Cardiac muscle cell (in vitro differentiated cells and primary cell): ENCODE data around the gene IRX2. TPM values are rescaled to one million over a fixed set of nuclear protein-coding genes. Genes with fewer than 3 reads are reported as not detected.

Source experiments
- DNase-seq, 2 donors: peaks; one replicate each; pipeline versions ENCODE4 v3.0.0 to v3.0.0-alpha.2; 2010 to 2017; ENCODE audit warnings: low read depth in 1 of 2, low spot score in 1 of 2
- H3K27ac ChIP-seq: fragments of 200-600 bp; sonication (generic); 2 replicates; pipeline ENCODE4 v1.5.1; 2016
- H3K27me3 ChIP-seq: fragments of 200-600 bp; sonication (generic); 2 replicates; pipeline ENCODE4 v1.6.0; 2016; ENCODE audit warnings: control low read depth
- H3K36me3 ChIP-seq: fragments of 200-600 bp; sonication (generic); 2 replicates; pipeline ENCODE4 v1.5.1; 2016; ENCODE audit warnings: control low read depth
- H3K4me1 ChIP-seq: fragments of 200-600 bp; sonication (generic); 2 replicates; pipeline ENCODE4 v1.8.1; 2017; ENCODE audit warnings: low read depth, mild to moderate bottlenecking, mixed run types
- H3K4me3 ChIP-seq: fragments of 200-600 bp; sonication (generic); 2 replicates; pipeline ENCODE4 v1.5.1; 2016; ENCODE audit warnings: mild to moderate bottlenecking
- H3K9me3 ChIP-seq: fragments of 200-600 bp; sonication (generic); 2 replicates; pipeline ENCODE4 v1.5.1; 2017; ENCODE audit warnings: low read depth, mild to moderate bottlenecking, control low read depth
- polyA plus RNA-seq: library from polyadenylated mRNA; unstranded; fragments of >200 nt; fragmentation: Nextera tagmentation; extraction: Ambion mirVana; gene quantifications from 2 replicates; pipeline ENCODE4 v1.2.1, GENCODE V29; 2016
- total RNA-seq: library from RNA; depleted of rRNA; stranded (reverse); fragments of >200 nt; gene quantifications from 2 replicates; pipeline ENCODE4 v1.2.3, GENCODE V29; 2016
- TF ChIP-seq, protein P1 (sequence below): IDR thresholded peaks from 2 replicates; pipeline ENCODE4 v1.5.1; 2012; ENCODE audit warnings: low read depth, mild to moderate bottlenecking, low read length

IRX2 gene
- total and polyA plus RNA-seq, 2 experiments from 2014 or later = 55.2 to 122 TPM

DNA sequence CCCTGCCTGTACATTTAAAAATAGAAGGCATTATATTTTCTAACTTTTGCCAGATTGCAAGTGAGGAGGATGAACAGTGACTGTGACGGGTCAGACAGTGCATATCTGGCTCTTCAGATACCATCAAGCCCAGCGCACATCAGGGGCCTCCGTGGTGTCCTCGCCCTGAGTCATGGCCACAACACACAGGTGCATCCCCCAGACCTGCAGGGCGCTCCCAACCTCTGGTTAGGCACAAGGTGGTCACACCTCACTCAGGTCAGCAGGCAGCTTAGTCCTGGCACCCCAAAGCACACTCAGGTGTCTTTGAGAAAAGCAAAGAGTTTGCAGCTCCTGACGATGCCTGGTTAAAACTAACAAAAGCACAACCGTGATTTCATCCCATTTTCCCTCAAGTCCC lies 28.6 kb downstream of the IRX2 start:
- Histone ChIP-seq H3K36me3 (no peaks in the 10 kb centered on the region), H3K9me3 (no peaks in the 10 kb centered on the region), H3K4me1 (no peaks in the 10 kb centered on the region), H3K27me3 (peaks cover 26% of the 10 kb centered on the region), H3K27ac (no peak overlapping the region), H3K4me3 (no peak overlapping the region)
- TF ChIP-seq, protein P1, sequence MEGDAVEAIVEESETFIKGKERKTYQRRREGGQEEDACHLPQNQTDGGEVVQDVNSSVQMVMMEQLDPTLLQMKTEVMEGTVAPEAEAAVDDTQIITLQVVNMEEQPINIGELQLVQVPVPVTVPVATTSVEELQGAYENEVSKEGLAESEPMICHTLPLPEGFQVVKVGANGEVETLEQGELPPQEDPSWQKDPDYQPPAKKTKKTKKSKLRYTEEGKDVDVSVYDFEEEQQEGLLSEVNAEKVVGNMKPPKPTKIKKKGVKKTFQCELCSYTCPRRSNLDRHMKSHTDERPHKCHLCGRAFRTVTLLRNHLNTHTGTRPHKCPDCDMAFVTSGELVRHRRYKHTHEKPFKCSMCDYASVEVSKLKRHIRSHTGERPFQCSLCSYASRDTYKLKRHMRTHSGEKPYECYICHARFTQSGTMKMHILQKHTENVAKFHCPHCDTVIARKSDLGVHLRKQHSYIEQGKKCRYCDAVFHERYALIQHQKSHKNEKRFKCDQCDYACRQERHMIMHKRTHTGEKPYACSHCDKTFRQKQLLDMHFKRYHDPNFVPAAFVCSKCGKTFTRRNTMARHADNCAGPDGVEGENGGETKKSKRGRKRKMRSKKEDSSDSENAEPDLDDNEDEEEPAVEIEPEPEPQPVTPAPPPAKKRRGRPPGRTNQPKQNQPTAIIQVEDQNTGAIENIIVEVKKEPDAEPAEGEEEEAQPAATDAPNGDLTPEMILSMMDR = no peak
- DNase-seq = no peak

DNA sequence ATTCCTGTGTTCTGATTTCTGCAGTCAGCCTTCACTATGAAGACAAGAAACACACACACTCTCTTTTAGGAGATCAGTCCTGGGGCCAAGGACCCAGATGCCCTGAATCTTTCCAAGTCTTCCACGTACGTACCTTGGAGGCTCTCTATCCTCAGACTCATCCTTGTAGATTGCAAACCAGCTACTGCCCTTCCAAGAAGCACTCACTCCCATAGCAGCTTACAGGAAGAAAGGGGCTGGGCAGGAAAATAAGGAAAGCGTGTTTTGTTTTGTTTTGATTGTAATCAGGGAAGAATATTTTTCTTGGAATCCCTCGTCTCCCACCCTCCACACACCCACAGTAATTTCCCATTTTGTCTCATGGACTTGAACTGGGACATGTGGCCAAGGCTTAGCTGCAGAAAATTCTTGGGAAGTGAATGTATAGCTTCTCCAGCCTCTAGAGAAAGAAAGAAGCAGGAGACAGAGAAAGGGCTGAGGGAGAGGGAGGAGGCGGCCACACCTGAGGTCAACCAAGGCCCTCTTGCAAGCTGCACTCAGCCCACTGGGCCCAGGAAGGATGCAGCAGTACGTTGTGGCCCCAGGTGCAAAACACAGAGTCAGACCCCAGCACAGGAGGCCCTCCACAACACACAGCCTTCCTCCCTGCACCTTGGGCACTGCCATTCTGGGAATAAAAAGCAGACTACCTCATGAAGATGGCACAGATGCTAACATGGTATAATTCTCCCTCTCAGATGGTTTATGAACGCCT lies 29.9 kb downstream of the IRX2 start:
- no peak for DNase-seq
- TF ChIP-seq, protein P1 = no peak
- Histone ChIP-seq H3K36me3 (no peaks in the 10 kb centered on the region), H3K4me3 (no peak overlapping the region), H3K9me3 (no peaks in the 10 kb centered on the region), H3K27ac (no peak overlapping the region), H3K27me3 (peaks cover 26% of the 10 kb centered on the region), H3K4me1 (no peaks in the 10 kb centered on the region)

DNA sequence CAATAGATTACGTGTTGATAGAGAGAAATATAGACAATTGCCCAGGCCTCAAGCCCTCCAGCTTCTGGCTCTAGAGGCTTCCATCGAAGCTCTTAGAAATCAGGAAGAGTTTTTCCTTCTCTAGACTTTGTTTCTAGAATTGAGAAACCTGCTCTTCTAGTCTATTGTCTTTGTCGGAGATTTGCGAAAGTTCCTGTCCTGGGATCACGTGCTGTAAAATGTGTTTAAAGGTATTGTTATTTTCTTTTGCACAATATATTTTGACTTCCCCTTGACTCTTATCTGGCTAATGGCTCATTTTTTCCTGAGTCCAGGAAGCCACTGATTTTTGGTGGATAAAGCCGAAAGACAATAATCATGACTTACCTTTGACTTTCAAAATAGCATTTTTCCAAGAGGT lies 32.1 kb downstream of the IRX2 start:
- TF ChIP-seq, protein P1 = no peak
- Histone ChIP-seq H3K4me1 (no peaks in the 10 kb centered on the region), H3K27ac (no peak overlapping the region), H3K36me3 (no peaks in the 10 kb centered on the region), H3K27me3 (peaks cover 20% of the 10 kb centered on the region), H3K9me3 (no peaks in the 10 kb centered on the region), H3K4me3 (no peak overlapping the region)
- no peak for DNase-seq

DNA sequence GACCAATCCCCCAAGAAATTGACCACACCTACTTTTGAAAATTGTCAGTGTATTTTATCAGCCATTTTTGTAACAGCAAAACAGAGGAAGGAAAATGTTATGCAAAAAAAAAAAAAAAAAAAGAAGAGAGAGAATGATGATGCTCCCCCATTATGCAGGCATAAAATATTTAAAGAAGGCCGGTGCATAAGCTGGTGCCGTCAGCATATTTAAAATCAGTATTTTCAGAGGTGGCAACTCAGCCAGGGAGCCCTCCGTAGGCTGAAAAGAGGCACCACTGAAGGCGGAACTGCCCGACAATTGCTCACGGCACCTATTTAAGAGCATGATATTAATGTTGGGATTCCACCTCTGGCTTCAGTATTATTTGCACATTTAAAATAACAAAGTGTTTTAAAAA lies 33.4 kb downstream of the IRX2 start:
- no peak for DNase-seq
- Histone ChIP-seq H3K4me3 (no peak overlapping the region), H3K4me1 (no peaks in the 10 kb centered on the region), H3K9me3 (no peaks in the 10 kb centered on the region), H3K36me3 (no peaks in the 10 kb centered on the region), H3K27ac (no peak overlapping the region), H3K27me3 (peaks cover 17% of the 10 kb centered on the region)
- TF ChIP-seq, protein P1 = no peak

DNA sequence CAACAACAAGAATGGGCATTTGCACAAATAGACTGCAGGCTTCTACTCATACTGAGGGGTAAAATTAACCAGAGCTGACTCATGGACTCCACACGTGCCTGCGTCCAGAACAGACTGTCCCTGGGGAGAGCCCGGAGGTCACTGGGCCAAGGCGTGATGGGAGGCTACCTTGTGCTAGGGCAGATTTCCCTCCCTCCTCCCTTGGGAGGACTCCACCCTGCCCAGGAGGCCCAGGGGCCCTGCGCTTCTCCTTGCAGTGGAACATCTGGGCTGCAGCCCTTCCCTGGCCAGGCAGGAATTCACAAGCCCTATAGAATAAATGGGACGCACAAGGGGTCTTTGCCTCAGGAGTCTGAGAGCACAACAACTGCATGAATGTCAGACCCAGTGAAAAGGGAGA lies 35.6 kb downstream of the IRX2 start:
- TF ChIP-seq, protein P1 = no peak
- Histone ChIP-seq H3K27ac (no peak overlapping the region), H3K4me3 (no peak overlapping the region), H3K4me1 (no peaks in the 10 kb centered on the region), H3K36me3 (no peaks in the 10 kb centered on the region), H3K27me3 (peaks cover 6% of the 10 kb centered on the region), H3K9me3 (no peaks in the 10 kb centered on the region)
- no peak for DNase-seq
